Endodermal cell (in vitro differentiated cells): Measurements from ENCODE around the gene NHP2. TPM values are rescaled to one million over a fixed set of nuclear protein-coding genes. Genes with fewer than 3 reads are reported as not detected.
A peak's percentile ranks its signal among the peaks of the same experiment; 100 is the strongest.
"Not testable (repeated sequence)": the region's sequence is repeated elsewhere in the genome, so short reads cannot be mapped to it uniquely, and the experiment has no call there.

Source experiments
- DNase-seq: peaks from one replicate; pipeline ENCODE4 v3.0.0-alpha.2; 2017
- H3K27ac ChIP-seq: 2 replicates; pipeline ENCODE4 v1.5.1; 2013; ENCODE audit warnings: mild to moderate bottlenecking, low read depth, low read length, moderate library complexity
- H3K27me3 ChIP-seq: 2 replicates; pipeline ENCODE4 v1.6.1; 2013; ENCODE audit warnings: mild to moderate bottlenecking, low read length, moderate library complexity; ENCODE audit not compliant: insufficient read depth, control insufficient read depth, poor library complexity, severe bottlenecking
- H3K36me3 ChIP-seq: 2 replicates; pipeline ENCODE4 v1.7.0; 2013; ENCODE audit warnings: mild to moderate bottlenecking, low read length, moderate library complexity; ENCODE audit not compliant: control insufficient read depth, insufficient read depth
- H3K4me1 ChIP-seq: one replicate; pipeline ENCODE4 v1.7.0; 2013; ENCODE audit warnings: low read length; ENCODE audit not compliant: control insufficient read depth, insufficient read depth
- H3K4me3 ChIP-seq: 2 replicates; pipeline ENCODE4 v1.5.1; 2013; ENCODE audit warnings: mild to moderate bottlenecking, low read length, moderate library complexity
- H3K9ac ChIP-seq: 2 replicates; pipeline ENCODE4 v1.6.1; 2013; ENCODE audit warnings: mild to moderate bottlenecking, low read length, moderate library complexity; ENCODE audit not compliant: poor library complexity, severe bottlenecking; ENCODE audit errors: extremely low read depth
- H3K9me3 ChIP-seq: 2 replicates; pipeline ENCODE4 v1.6.1; 2013; ENCODE audit warnings: mild to moderate bottlenecking, low read length, moderate library complexity; ENCODE audit not compliant: control insufficient read depth
- H3K27ac Mint-ChIP-seq: 2 replicates; pipeline ENCODE4 v1.8.0; 2020; ENCODE audit warnings: mixed read lengths
- H3K27me3 Mint-ChIP-seq: 2 replicates; pipeline ENCODE4 v1.8.0; 2021; ENCODE audit warnings: mild to moderate bottlenecking, mixed read lengths; ENCODE audit not compliant: insufficient read depth
- H3K36me3 Mint-ChIP-seq: 2 replicates; pipeline ENCODE4 v1.8.0; 2020; ENCODE audit warnings: low read depth, mixed read lengths
- H3K4me1 Mint-ChIP-seq: 2 replicates; pipeline ENCODE4 v1.8.0; 2020; ENCODE audit warnings: mixed read lengths
- H3K4me3 Mint-ChIP-seq: 2 replicates; pipeline ENCODE4 v1.8.0; 2020; ENCODE audit warnings: mild to moderate bottlenecking, moderate library complexity, mixed read lengths
- H3K9me3 Mint-ChIP-seq: 2 replicates; pipeline ENCODE4 v1.8.0; 2020; ENCODE audit warnings: mild to moderate bottlenecking, mixed read lengths
- WGBS, 2 experiments: methylation state at CpG; one replicate each; pipeline versions ENCODE4 v1.1.5 to v1.1.7; 2013; ENCODE audit warnings: missing lambda C conversion rate in 2 of 2, mixed read lengths in 1 of 2; ENCODE audit not compliant: insufficient coverage in 1 of 2, insufficient read length in 1 of 2; 5-methylcytosine and 5-hydroxymethylcytosine counted together
- total RNA-seq, 2 donors: library from RNA; stranded (reverse); fragmentation: NEBNext Ultra II Directional in 1 of 2; extraction: Animal tissue kit (Norgen Biotek cat#: 25700) in 1 of 2; gene quantifications; 2 replicates in 1 of 2; 3 replicates in 1 of 2; pipeline ENCODE4 v1.2.1, GENCODE V29; 2021
- TF ChIP-seq, protein P1 (sequence below): fragments of 200-600 bp; sonication (generic); conservative IDR thresholded peaks from 2 replicates; pipeline ENCODE4 v1.5.0; 2021; ENCODE audit warnings: antibody characterized with exemption, mild to moderate bottlenecking

The NHP2 gene
- total RNA-seq, 2 donors from 2014 or later, result 174 to 176 TPM

DNA sequence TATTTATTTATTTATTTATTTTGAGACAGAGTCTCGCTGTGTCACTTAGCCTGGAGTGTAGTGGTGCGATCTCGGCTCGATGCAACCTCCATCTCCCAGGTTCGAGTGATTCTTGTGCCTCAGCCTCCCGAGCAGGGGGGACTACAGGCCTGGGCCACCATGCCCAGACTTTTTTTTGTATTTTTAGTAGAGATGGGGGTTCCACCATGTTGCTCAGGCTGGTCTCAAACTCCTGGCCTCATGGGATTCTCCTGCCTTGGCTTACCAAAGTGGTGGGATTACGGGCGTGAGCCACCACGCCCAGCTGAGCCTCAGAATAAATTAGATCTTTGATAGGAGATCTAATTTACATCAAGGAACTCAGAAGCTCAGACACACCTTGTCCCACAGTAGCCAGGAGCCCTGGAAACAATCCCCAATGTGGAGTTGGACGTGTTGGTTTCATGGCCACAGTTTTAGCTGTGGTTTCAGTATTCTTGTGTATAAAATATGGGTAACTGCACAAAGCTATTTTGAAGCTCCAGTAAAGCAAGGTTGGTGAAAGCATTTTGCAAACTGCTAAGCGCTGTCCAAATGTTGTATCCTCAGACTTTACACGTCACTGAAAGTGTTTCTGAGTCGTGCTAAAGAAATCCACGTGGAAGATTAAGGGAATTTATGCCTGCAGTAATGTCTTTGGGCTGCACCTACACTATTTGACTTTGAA, 47.7 kb upstream of the NHP2 start:
- Histone ChIP-seq H3K27ac (no peak overlapping the region), H3K4me1 (no peaks in the 10 kb centered on the region), H3K9ac (no peak overlapping the region), H3K9me3 (no peaks in the 10 kb centered on the region), H3K4me3 (no peak overlapping the region), H3K36me3 (peaks cover 11% of the 10 kb centered on the region), H3K27me3 (no peaks in the 10 kb centered on the region)
- peaks cover 9% of the 10 kb centered on the region for H3K27me3 Mint-ChIP-seq
- H3K4me3 Mint-ChIP-seq, result no peak overlapping the region
- no peak overlapping the region for H3K27ac Mint-ChIP-seq
- peaks cover 4% of the 10 kb centered on the region for H3K9me3 Mint-ChIP-seq
- peaks cover 9% of the 10 kb centered on the region for H3K4me1 Mint-ChIP-seq
- peaks cover 14% of the 10 kb centered on the region for H3K36me3 Mint-ChIP-seq
- WGBS, 2 experiments, result 93% methylated on average over 10 to 14 of the region's 14 CpGs
- TF ChIP-seq, protein P1, sequence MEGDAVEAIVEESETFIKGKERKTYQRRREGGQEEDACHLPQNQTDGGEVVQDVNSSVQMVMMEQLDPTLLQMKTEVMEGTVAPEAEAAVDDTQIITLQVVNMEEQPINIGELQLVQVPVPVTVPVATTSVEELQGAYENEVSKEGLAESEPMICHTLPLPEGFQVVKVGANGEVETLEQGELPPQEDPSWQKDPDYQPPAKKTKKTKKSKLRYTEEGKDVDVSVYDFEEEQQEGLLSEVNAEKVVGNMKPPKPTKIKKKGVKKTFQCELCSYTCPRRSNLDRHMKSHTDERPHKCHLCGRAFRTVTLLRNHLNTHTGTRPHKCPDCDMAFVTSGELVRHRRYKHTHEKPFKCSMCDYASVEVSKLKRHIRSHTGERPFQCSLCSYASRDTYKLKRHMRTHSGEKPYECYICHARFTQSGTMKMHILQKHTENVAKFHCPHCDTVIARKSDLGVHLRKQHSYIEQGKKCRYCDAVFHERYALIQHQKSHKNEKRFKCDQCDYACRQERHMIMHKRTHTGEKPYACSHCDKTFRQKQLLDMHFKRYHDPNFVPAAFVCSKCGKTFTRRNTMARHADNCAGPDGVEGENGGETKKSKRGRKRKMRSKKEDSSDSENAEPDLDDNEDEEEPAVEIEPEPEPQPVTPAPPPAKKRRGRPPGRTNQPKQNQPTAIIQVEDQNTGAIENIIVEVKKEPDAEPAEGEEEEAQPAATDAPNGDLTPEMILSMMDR, result no peak
- DNase-seq, result peak; percentile 18

DNA sequence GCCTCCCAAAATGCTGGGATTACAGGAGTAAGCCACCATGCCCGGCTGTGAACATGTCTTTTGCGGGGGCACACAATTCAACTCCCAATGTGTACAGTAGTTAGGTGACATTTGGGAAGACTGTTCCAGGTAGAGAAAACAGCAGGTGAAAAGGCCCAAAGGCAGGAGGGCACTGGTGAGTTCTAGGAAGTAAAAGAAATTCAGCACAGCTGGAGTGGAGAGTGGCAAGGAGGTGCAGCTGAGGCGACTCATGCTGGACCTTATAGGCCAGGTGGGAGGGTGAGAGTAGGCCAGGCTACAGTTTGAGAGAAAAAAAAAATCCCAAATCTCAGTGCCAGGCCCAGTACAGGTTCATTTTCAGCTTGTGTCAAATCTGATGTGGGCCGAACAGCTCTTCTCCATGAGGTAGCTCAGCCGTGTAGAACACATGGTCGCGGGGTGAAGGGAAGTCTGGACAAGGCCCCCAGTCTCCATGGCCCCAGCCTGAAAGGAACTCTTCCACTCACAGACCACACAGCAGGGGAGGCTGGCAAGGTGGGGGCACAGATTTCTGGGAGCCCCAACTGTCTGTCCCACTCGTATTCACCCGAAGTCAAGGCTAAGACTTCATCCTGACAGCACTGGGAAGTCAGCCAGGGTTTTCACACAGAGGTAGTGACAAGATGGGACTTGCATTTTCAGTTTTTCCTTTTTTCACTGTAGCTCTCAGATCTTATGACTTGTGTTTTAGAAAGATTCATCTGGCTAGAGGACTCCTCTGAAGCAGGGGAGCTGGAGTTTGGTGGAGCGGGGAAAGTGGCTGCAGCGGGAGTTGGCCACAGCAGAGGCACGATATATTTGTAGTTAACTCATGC, 46.1 kb upstream of the NHP2 start:
- 78 to 89% methylated on average over 6 to 12 of the region's 12 CpGs for WGBS, 2 experiments
- Mint-ChIP-seq H3K4me1 (peaks cover 4% of the 10 kb centered on the region), H3K4me3 (no peak overlapping the region), H3K9me3 (peaks cover 4% of the 10 kb centered on the region), H3K36me3 (peaks cover 2% of the 10 kb centered on the region), H3K27me3 (peaks cover 9% of the 10 kb centered on the region), H3K27ac (no peak overlapping the region)
- H3K4me3 ChIP-seq, result no peak overlapping the region
- DNase-seq, result no peak
- TF ChIP-seq, protein P1, result no peak
- H3K27ac ChIP-seq, result no peak overlapping the region
- H3K4me1 ChIP-seq, result no peaks in the 10 kb centered on the region
- H3K9ac ChIP-seq, result no peak overlapping the region
- no peaks in the 10 kb centered on the region for H3K9me3 ChIP-seq
- no peaks in the 10 kb centered on the region for H3K36me3 ChIP-seq
- no peaks in the 10 kb centered on the region for H3K27me3 ChIP-seq

DNA sequence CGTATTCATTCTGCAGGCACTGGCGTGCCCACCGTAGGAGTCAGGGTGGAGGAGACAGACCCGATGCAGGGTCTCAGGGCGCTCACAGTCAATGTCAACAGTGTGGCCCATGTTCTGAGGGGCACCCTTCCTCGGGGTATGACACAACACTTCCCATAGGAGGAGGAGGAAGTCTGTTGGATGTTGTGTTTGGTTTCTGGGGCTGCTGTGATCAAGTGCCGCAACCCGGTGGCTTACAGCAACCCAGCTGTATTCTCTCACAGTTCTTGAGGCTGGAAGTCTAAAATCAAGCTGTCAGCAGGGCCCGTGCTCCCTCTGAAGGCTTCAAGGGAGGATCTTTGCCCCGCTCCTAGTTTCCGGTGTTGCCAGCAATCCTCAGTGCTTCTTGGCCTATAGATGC, 45.0 kb upstream of the NHP2 start:
- Histone ChIP-seq H3K4me3 (no peak overlapping the region), H3K9ac (no peak overlapping the region), H3K9me3 (no peaks in the 10 kb centered on the region), H3K27me3 (no peaks in the 10 kb centered on the region), H3K36me3 (no peaks in the 10 kb centered on the region), H3K4me1 (no peaks in the 10 kb centered on the region), H3K27ac (no peak overlapping the region)
- Mint-ChIP-seq H3K4me1 (peaks cover 4% of the 10 kb centered on the region), H3K27ac (no peak overlapping the region), H3K9me3 (peaks cover 4% of the 10 kb centered on the region), H3K36me3 (no peaks in the 10 kb centered on the region), H3K27me3 (peaks cover 14% of the 10 kb centered on the region), H3K4me3 (no peak overlapping the region)
- no peak for DNase-seq
- WGBS, 2 experiments, result 95 to 96% methylated on average over 3 to 11 of the region's 11 CpGs
- TF ChIP-seq, protein P1, result no peak

DNA sequence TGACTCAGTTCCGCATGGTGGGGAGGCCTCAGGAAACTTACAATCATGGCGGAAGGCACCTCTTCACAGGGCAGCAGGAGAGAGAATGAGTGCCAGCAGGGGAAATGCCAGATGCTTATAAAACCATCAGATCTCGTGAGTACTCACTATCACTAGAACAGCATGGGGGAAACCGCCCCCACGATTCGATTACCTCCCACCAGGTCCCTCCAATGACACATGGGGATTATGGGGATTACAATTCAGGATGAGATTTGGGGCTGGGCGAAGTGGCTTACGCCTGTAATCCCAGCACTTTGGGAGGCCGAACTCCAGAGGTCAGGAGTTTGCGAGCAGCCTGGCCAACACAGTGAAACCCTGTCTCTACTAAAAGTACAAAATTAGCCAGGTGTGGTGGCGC, 44.5 kb upstream of the NHP2 start:
- H3K9me3 Mint-ChIP-seq, H3K4me1 Mint-ChIP-seq, H3K27ac Mint-ChIP-seq, H3K9me3 ChIP-seq, H3K36me3 Mint-ChIP-seq, H3K27ac ChIP-seq, H3K9ac ChIP-seq, H3K36me3 ChIP-seq, H3K27me3 ChIP-seq, H3K4me1 ChIP-seq, H3K4me3 ChIP-seq, H3K4me3 Mint-ChIP-seq: not testable (repeated sequence)
- DNase-seq, result peak; percentile 66
- H3K27me3 Mint-ChIP-seq, result peaks cover 16% of the 10 kb centered on the region
- whole genome bisulfite sequencing, 2 experiments, result 79 to 81% methylated on average over 7 to 11 of the region's 11 CpGs
